Measurements from ENCODE around the gene CACNB2. TPM values are rescaled to one million over a fixed set of nuclear protein-coding genes. Genes with fewer than 3 reads are reported as not detected.

Gene CACNB2
- total RNA-seq, 1 experiment from 2014 or later: 0.07 TPM

- H3K36me3 ChIP-seq (ENCODE audit: low read depth, low read length): no peaks in the 10 kb centered on the region
- intact Hi-C loops (cut with micrococcal nuclease): no loop called here
- ATAC-seq (no peak), DNase-seq (no peak)
- no peak overlapping the region for H3K4me3 ChIP-seq (ENCODE audit: low read length)
- no peaks in the 10 kb centered on the region for H3K9me2 ChIP-seq (replicated peaks; ENCODE audit: low read length)
- no peaks in the 10 kb centered on the region for H3K79me2 ChIP-seq (ENCODE audit: low read length)
- no peak overlapping the region for H2AFZ ChIP-seq (ENCODE audit: low read length)
- no peak overlapping the region for H3K4me2 ChIP-seq (ENCODE audit: low read length)
- no TSS peak for BruUV-seq (replicated peaks)
- H3F3A ChIP-seq (ENCODE audit: low read length, unreplicated experiment): no peaks in the 10 kb centered on the region
- H3K9me3 ChIP-seq (ENCODE audit: low read length): no peaks in the 10 kb centered on the region
- no peak overlapping the region for H3K27ac ChIP-seq (ENCODE audit: low read length)
- no peaks in the 10 kb centered on the region for H4K20me1 ChIP-seq (ENCODE audit: low read length)
- H3K9ac ChIP-seq (ENCODE audit: low read length): no peak overlapping the region
- no peaks in the 10 kb centered on the region for H3K4me1 ChIP-seq (ENCODE audit: insufficient read depth, low read length)
- POLR2A ChIA-PET (ENCODE audit: unreplicated experiment): no interaction called here
- CTCF ChIA-PET: no interaction called here
- peaks cover 7% of the 10 kb centered on the region; the same call in 1 of the 2 replicates for H3K27me3 ChIP-seq (ENCODE audit: low read length)
- TF ChIP-seq EZH2 (IDR thresholded peaks at IDR 0.05; ENCODE audit: low read length, unreplicated experiment) (no peak), CTCF (conservative IDR thresholded peaks at IDR 0.05; ENCODE audit: low read depth, low read length) (no peak), EZH2phosphoT487 (IDR thresholded peaks at IDR 0.05; ENCODE audit: borderline replicate concordance, low read length) (no peak)
Observed at GRCh38 chr10:18469125-18469524, 328.9 kb downstream of the CACNB2 start.

DNA sequence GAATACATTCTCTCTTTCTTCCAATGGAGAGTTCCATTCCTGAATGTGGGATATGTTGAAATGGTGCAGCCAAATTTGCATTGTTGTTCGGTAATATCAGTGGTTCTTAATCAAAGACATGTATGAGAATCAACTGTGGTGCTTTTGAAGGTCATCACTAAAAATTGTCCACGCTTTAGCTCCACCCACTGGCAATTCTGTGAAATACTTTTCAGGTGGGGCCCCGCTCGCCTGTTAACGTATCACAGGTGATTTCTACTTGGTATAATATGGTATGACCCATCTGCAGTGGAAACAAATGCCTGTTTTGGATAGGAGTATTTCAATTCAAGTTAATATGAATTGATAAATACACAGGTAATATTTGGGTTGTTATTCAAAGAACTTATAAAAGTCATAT, 332.8 kb downstream of the CACNB2 start:
- Histone ChIP-seq H4K20me1 (ENCODE audit: low read length) (no peaks in the 10 kb centered on the region), H3K9ac (ENCODE audit: low read length) (no peak overlapping the region), H3K79me2 (ENCODE audit: low read length) (no peaks in the 10 kb centered on the region), H3F3A (ENCODE audit: low read length, unreplicated experiment) (no peaks in the 10 kb centered on the region), H2AFZ (ENCODE audit: low read length) (no peak overlapping the region), H3K9me2 (replicated peaks; ENCODE audit: low read length) (no peaks in the 10 kb centered on the region), H3K4me2 (ENCODE audit: low read length) (no peak overlapping the region), H3K9me3 (ENCODE audit: low read length) (no peaks in the 10 kb centered on the region), H3K4me1 (ENCODE audit: insufficient read depth, low read length) (no peaks in the 10 kb centered on the region), H3K36me3 (ENCODE audit: low read depth, low read length) (no peaks in the 10 kb centered on the region), H3K4me3 (ENCODE audit: low read length) (no peak overlapping the region), H3K27ac (ENCODE audit: low read length) (no peak overlapping the region), H3K27me3 (ENCODE audit: low read length) (peaks cover 17% of the 10 kb centered on the region; the same call in 1 of the 2 replicates)
- intact Hi-C loops (cut with micrococcal nuclease): no loop called here
- POLR2A ChIA-PET (ENCODE audit: unreplicated experiment): no interaction called here
- CTCF ChIA-PET: no interaction called here
- no TSS peak for BruUV-seq (replicated peaks)
- DNase-seq: peak; percentile 15
- TF ChIP-seq EZH2 (IDR thresholded peaks at IDR 0.05; ENCODE audit: low read length, unreplicated experiment) (no peak), CTCF (conservative IDR thresholded peaks at IDR 0.05; ENCODE audit: low read depth, low read length) (peak; percentile 50), EZH2phosphoT487 (IDR thresholded peaks at IDR 0.05; ENCODE audit: borderline replicate concordance, low read length) (no peak)
- ATAC-seq: no peak

GRCh38 chr10:18473424-18474117, 333.3 kb downstream of the CACNB2 start:
- TF ChIP-seq EZH2phosphoT487 (IDR thresholded peaks at IDR 0.05; ENCODE audit: borderline replicate concordance, low read length): no peak
- TF ChIP-seq EZH2 (IDR thresholded peaks at IDR 0.05; ENCODE audit: low read length, unreplicated experiment): no peak
- no peak for TF ChIP-seq CTCF (conservative IDR thresholded peaks at IDR 0.05; ENCODE audit: low read depth, low read length)
- Histone ChIP-seq H3K27me3 (ENCODE audit: low read length) (peaks cover 17% of the 10 kb centered on the region; the same call in 1 of the 2 replicates), H3K4me3 (ENCODE audit: low read length) (no peak overlapping the region), H3K79me2 (ENCODE audit: low read length) (no peaks in the 10 kb centered on the region), H3K36me3 (ENCODE audit: low read depth, low read length) (no peaks in the 10 kb centered on the region), H3K9ac (ENCODE audit: low read length) (no peak overlapping the region), H3K27ac (ENCODE audit: low read length) (no peak overlapping the region), H3K4me2 (ENCODE audit: low read length) (no peak overlapping the region), H2AFZ (ENCODE audit: low read length) (no peak overlapping the region), H3K4me1 (ENCODE audit: insufficient read depth, low read length) (no peaks in the 10 kb centered on the region), H3K9me3 (ENCODE audit: low read length) (no peaks in the 10 kb centered on the region), H3F3A (ENCODE audit: low read length, unreplicated experiment) (no peaks in the 10 kb centered on the region), H4K20me1 (ENCODE audit: low read length) (no peaks in the 10 kb centered on the region), H3K9me2 (replicated peaks; ENCODE audit: low read length) (no peaks in the 10 kb centered on the region)
- POLR2A ChIA-PET (ENCODE audit: unreplicated experiment): no interaction called here
- CTCF ChIA-PET: no interaction called here
- ATAC-seq (no peak), DNase-seq (no peak)
- no TSS peak for BruUV-seq (replicated peaks)
- intact Hi-C loops (cut with micrococcal nuclease): no loop called here
